Activated T-helper 17 cell treated with anti-CD3 and anti-CD28 coated beads, Interleukin-2, amount 50 U/mL, for 72 hours (primary cell): ENCODE data around the gene MX2. TPM values are rescaled to one million over a fixed set of nuclear protein-coding genes. Genes with fewer than 3 reads are reported as not detected.

Source experiments
- ATAC-seq: fragments of 150-1000 bp; cut with Tn5 transposase; replicated peaks from 2 replicates; pipeline ENCODE4 v1.10.0; 2021; ENCODE audit warnings: mild to moderate bottlenecking, moderate library complexity
- H3K27ac Mint-ChIP-seq: one replicate; pipeline ENCODE4 v1.8.0; 2022; ENCODE audit warnings: mixed read lengths
- H3K27me3 Mint-ChIP-seq: one replicate; pipeline ENCODE4 v1.8.0; 2022; ENCODE audit warnings: mixed read lengths
- H3K36me3 Mint-ChIP-seq: one replicate; pipeline ENCODE4 v1.8.0; 2022; ENCODE audit warnings: low read depth, mild to moderate bottlenecking, mixed read lengths
- H3K4me1 Mint-ChIP-seq: one replicate; pipeline ENCODE4 v1.8.0; 2022; ENCODE audit warnings: mixed read lengths
- H3K4me3 Mint-ChIP-seq: one replicate; pipeline ENCODE4 v1.8.0; 2022; ENCODE audit warnings: mild to moderate bottlenecking, mixed read lengths
- H3K9me3 Mint-ChIP-seq: one replicate; pipeline ENCODE4 v1.8.0; 2022; ENCODE audit warnings: mixed read lengths
- total RNA-seq, 2 donors: library from RNA; stranded (reverse); gene quantifications; one replicate each; pipeline ENCODE4 v1.2.3, GENCODE V29; 2022

The MX2 gene
- total RNA-seq, 2 donors from 2014 or later, result 13.0 to 59.1 TPM

- H3K27ac Mint-ChIP-seq, result peak overlapping the region; percentile 82
- peaks cover 4% of the 10 kb centered on the region for H3K9me3 Mint-ChIP-seq
- no peaks in the 10 kb centered on the region for H3K36me3 Mint-ChIP-seq
- H3K27me3 Mint-ChIP-seq, result no peaks in the 10 kb centered on the region
- H3K4me1 Mint-ChIP-seq, result peaks cover 34% of the 10 kb centered on the region
- no peak overlapping the region for H3K4me3 Mint-ChIP-seq
- ATAC-seq, result no peak
Observed at GRCh38 chr21:41366522-41367151, 4.8 kb downstream of the MX2 start.

DNA sequence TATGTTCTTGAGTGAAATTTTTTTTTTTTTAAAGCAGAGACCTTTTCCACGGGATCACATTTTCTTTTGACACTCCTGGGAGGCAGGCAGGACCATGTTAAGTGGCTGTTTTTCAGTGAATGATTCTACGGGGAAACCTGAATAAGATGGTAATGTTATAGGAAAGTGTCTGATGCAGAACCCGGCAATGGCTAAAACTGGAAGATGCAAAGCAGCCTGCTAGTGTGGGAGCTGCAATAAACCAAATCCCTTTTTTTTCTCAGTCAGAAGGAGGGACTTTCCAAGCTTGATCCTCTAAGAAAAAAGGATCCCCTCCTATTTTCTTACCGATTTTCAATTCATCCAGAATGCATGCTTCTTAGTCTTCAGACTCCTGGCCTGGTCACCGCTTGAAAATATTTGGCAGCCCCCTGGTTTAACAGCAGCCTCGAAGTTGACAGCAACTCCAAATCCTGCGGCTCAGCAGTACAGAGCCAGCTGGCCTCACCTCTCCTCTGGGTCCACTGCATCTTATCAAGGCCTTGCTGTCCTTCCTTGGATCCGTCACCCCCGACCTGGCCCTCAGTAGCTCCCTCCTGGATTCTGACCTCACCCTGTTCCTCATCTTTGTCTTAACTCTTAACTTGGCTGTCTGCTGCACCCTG lies 5.6 kb downstream of the MX2 start:
- Mint-ChIP-seq H3K4me3 (no peak overlapping the region), H3K27me3 (no peaks in the 10 kb centered on the region), H3K36me3 (no peaks in the 10 kb centered on the region), H3K4me1 (peaks cover 26% of the 10 kb centered on the region), H3K27ac (peak overlapping the region; percentile 77), H3K9me3 (peaks cover 4% of the 10 kb centered on the region)
- ATAC-seq, result no peak

DNA sequence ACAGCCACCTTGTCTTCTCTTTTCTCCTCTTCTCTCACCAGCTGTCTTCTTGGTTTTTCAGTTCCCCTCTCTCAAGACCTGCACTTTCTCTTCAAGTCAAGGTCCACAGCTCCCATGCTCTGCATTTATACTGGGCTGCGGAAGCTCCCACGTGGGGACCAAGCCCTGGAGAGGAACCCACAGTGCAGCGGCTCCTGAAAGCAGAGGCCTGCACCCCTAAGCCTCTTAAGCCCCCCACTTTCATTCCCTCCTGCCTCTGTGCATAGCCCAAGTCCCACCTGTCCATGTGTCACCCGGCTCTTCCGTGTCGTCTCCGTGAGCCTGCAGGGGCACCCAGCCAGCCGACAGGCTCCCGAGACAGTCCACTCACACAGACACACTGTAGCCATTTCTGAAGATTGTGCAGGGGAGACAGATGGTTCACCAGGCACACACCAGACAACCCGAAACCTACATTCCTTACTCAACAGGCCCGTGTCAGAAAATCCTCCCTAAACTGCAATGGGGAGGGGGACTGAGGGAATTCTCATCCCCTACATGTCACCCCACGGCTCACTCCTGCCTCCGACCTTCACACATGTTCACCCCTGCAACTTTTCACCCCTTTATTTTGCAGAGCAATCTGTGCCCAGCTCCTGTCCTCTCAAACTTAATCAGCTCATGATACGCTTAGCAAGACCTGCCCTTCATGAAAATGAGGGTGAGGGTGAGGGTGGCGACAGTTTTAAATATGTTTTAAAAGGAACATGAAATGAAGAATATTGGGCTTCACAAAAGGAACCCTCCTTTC lies 6.3 kb downstream of the MX2 start:
- H3K4me3 Mint-ChIP-seq, result peak overlapping the region; percentile 84
- ATAC-seq, result no peak
- H3K27me3 Mint-ChIP-seq, result no peaks in the 10 kb centered on the region
- peak overlapping the region; percentile 77 for H3K27ac Mint-ChIP-seq
- H3K9me3 Mint-ChIP-seq, result peaks cover 4% of the 10 kb centered on the region
- H3K36me3 Mint-ChIP-seq, result no peaks in the 10 kb centered on the region
- peaks cover 20% of the 10 kb centered on the region for H3K4me1 Mint-ChIP-seq

DNA sequence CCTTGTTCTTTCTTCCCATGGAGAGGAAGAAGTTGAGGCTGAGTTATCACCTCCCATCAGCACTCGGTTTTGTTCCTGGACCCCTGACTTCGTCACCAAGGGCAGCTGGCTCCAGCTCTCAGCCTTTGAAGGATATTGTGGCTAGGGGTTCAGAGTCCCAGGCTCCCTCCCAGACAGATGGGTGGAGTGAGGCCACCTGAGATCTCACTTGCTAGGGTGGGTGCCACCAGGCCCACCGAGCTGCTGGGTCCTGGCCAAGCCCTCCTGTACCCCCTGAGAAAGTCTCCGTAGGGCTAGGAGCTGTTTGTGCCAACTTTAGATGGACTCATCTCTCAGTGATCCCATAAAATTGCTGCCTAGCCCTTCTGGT lies 6.9 kb downstream of the MX2 start:
- H3K36me3 Mint-ChIP-seq, result no peaks in the 10 kb centered on the region
- peaks cover 16% of the 10 kb centered on the region for H3K4me1 Mint-ChIP-seq
- peak overlapping the region; percentile 84 for H3K4me3 Mint-ChIP-seq
- no peaks in the 10 kb centered on the region for H3K27me3 Mint-ChIP-seq
- ATAC-seq, result no peak
- peak overlapping the region; percentile 77 for H3K27ac Mint-ChIP-seq
- H3K9me3 Mint-ChIP-seq, result peaks cover 4% of the 10 kb centered on the region

DNA sequence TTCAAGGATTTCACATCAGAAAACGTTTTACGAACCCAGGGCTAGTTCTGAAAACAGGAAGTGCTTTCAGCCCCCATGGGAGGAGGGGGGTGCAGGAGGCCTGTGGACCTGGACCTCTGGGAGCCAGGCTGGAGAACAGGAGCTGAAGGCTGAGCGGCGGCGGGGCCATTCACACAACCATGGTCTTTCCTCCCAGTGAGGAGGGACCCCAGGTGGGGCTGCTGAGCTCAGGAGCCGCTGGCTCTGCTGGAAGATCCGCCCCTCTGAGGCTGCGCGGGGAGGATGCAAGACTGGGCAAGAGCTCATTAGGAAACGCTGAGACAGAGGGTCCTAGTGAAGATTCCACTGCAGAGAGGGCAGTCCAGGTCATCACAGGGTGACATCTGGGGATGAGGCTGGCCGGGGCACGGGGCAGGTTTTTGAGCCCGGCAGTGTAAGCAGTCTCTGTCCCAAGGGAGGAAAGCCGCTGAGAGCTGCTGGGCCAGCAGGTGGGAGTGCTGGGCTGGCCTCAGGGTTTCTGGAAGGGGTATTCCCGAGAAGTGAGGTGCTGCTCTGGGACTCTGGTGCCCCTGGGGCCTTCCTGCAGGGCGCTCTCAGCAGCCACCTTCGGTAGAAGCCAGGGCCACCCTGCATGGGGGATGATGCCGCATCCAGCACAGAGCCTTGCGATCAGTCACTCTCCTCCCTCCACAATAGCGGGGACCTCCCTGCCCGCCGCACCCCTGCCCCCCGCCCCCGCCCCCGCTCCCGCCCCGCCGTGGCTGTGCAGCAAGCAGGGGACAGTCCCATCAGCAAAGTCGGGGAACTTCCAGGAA lies 7.5 kb downstream of the MX2 start:
- Mint-ChIP-seq H3K27me3 (no peaks in the 10 kb centered on the region), H3K9me3 (peaks cover 4% of the 10 kb centered on the region), H3K36me3 (no peaks in the 10 kb centered on the region), H3K27ac (peak overlapping the region; percentile 77), H3K4me3 (peak overlapping the region; percentile 84), H3K4me1 (peaks cover 14% of the 10 kb centered on the region)
- peak; percentile 82 for ATAC-seq

DNA sequence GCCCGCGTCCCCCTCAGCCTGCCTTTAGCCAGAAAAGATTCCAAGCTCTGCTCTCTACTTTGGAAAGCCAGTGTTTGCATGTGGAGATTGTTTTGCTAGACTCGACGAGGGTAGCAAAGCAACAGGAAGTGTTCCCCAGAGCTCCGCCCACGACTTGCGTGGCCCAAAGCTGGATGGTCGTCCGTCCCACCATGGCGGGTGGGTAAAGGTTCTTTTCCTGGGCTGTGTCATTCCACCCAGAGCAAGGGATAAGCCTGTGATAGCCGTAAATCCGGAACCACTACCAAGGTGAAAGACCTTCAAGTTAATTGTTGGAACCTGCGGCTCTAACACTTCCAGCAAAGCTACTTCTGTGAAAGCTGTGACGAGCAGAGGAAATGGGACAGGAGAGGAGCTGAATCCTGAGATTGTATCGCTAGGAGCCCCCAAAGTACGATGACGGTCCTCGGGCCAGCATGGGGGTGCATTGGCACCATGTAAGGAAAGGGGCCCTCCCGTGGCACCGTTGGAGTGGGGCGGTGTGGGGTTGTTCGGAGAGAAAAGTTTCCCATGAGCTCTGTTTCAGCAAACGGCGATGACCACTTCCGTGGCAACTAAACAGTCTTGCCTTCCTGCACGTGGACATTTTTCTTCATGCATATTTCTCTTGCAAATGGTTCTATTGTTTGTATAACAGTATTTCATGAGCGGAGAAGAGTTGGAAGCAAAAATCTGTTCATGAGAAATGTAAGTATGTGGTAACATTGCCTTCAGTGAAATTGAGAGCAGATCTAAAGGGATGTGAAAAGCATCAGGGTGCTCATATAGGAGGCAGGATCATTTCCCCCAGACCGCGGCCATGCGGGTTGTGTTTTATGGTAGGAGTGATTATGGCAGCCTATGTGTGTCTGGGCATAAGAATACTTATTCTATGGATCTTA lies 8.4 kb downstream of the MX2 start:
- peak overlapping the region; percentile 77 for H3K27ac Mint-ChIP-seq
- H3K27me3 Mint-ChIP-seq, result no peaks in the 10 kb centered on the region
- peaks cover 4% of the 10 kb centered on the region for H3K9me3 Mint-ChIP-seq
- H3K4me1 Mint-ChIP-seq, result peaks cover 20% of the 10 kb centered on the region
- no peaks in the 10 kb centered on the region for H3K36me3 Mint-ChIP-seq
- ATAC-seq, result peak; percentile 46
- H3K4me3 Mint-ChIP-seq, result peak overlapping the region; percentile 84

GRCh38 chr21:41370840-41371684 lies 9.2 kb downstream of the MX2 start:
- Mint-ChIP-seq H3K4me1 (peaks cover 20% of the 10 kb centered on the region), H3K9me3 (peaks cover 4% of the 10 kb centered on the region), H3K4me3 (peak overlapping the region; percentile 84), H3K27ac (peak overlapping the region; percentile 77), H3K36me3 (no peaks in the 10 kb centered on the region), H3K27me3 (no peaks in the 10 kb centered on the region)
- ATAC-seq, result no peak

GRCh38 chr21:41371685-41372030 lies 9.8 kb downstream of the MX2 start:
- Mint-ChIP-seq H3K27me3 (no peaks in the 10 kb centered on the region), H3K4me1 (peaks cover 20% of the 10 kb centered on the region), H3K4me3 (peak overlapping the region; percentile 84), H3K36me3 (peaks cover 4% of the 10 kb centered on the region), H3K9me3 (peaks cover 4% of the 10 kb centered on the region), H3K27ac (peak overlapping the region; percentile 20)
- no peak for ATAC-seq

- Mint-ChIP-seq H3K27me3 (no peaks in the 10 kb centered on the region), H3K9me3 (peaks cover 4% of the 10 kb centered on the region), H3K27ac (peak overlapping the region; percentile 43), H3K4me1 (peaks cover 13% of the 10 kb centered on the region), H3K4me3 (no peak overlapping the region), H3K36me3 (peaks cover 18% of the 10 kb centered on the region)
- ATAC-seq, result no peak
Observed at GRCh38 chr21:41373253-41373652, 11.4 kb downstream of the MX2 start.

- Mint-ChIP-seq H3K36me3 (peaks cover 18% of the 10 kb centered on the region), H3K4me1 (peaks cover 13% of the 10 kb centered on the region), H3K27ac (peak overlapping the region; percentile 12), H3K9me3 (peaks cover 4% of the 10 kb centered on the region), H3K27me3 (no peaks in the 10 kb centered on the region), H3K4me3 (no peak overlapping the region)
- no peak for ATAC-seq
Observed at GRCh38 chr21:41373763-41374162, 11.9 kb downstream of the MX2 start.

DNA sequence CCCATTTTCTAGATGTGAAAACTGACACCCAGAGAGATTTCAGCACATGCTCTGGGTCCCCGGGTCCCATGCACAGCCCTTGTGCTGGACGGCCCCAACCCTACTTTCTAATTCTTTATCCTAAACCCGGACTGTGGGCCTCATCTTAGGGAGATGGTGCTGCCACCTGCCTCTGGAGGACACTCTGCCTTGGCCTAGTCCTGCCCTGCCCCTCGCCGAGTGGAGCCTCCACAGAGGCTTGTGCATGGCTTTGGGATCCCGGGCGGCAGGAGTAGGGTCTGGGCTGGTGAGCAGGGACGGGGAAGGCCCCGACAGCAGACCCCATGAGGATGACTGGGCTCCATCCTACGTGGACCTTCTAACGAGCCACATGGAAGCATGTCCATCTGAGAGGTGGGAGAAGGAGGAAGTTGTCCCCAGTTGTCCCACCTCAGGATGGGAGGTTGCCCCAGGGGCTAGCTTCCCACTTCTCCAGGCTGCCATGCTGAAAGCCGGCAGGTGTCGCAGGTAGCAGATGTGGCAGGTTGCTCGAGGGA lies 12.4 kb downstream of the MX2 start:
- Mint-ChIP-seq H3K4me1 (peaks cover 13% of the 10 kb centered on the region), H3K9me3 (peaks cover 4% of the 10 kb centered on the region), H3K36me3 (peaks cover 18% of the 10 kb centered on the region), H3K4me3 (no peak overlapping the region), H3K27ac (peak overlapping the region; percentile 12), H3K27me3 (no peaks in the 10 kb centered on the region)
- ATAC-seq, result no peak

- peak overlapping the region; percentile 44 for H3K4me3 Mint-ChIP-seq
- no peaks in the 10 kb centered on the region for H3K27me3 Mint-ChIP-seq
- peak; percentile 96 for ATAC-seq
- peaks cover 4% of the 10 kb centered on the region for H3K9me3 Mint-ChIP-seq
- peaks cover 13% of the 10 kb centered on the region for H3K4me1 Mint-ChIP-seq
- H3K36me3 Mint-ChIP-seq, result peaks cover 18% of the 10 kb centered on the region
- peak overlapping the region; percentile 97 for H3K27ac Mint-ChIP-seq
Observed at GRCh38 chr21:41374867-41375533, 13.2 kb downstream of the MX2 start.
